Thyroid gland (tissue), 4 donors: Measurements from ENCODE around the gene C2orf49. TPM values are rescaled to one million over a fixed set of nuclear protein-coding genes. Genes with fewer than 3 reads are reported as not detected.
"Not testable (repeated sequence)": the region's sequence is repeated elsewhere in the genome, so short reads cannot be mapped to it uniquely, and the experiment has no call there.

Experiments used
- DNase-seq, 2 donors: peaks; one replicate each; pipeline ENCODE4 v3.0.0-alpha.2; 2019
- H3K27ac ChIP-seq, 3 donors: fragments of 200-600 bp; sonication (generic); 1 replicate in 2 of 3; 2 replicates in 1 of 3; pipeline ENCODE4 v1.5.1; 2016 to 2019; ENCODE audit warnings: mild to moderate bottlenecking in 1 of 3, moderate library complexity in 1 of 3
- H3K27me3 ChIP-seq: fragments of 200-600 bp; sonication (generic); one replicate; pipeline ENCODE4 v1.5.1; 2019
- H3K36me3 ChIP-seq, 2 donors: fragments of 200-600 bp; sonication (generic); one replicate each; pipeline ENCODE4 v1.5.1; 2016 to 2019
- H3K4me1 ChIP-seq, 2 donors: fragments of 200-600 bp; sonication (generic); one replicate each; pipeline ENCODE4 v1.5.1; 2017 to 2019
- H3K4me3 ChIP-seq, 3 donors: fragments of 200-600 bp; sonication (generic); replicated peaks in 1 of 3; 1 replicate in 2 of 3; 2 replicates in 1 of 3; pipeline ENCODE4 v1.5.1; 2016; ENCODE audit warnings: mild to moderate bottlenecking in 1 of 3
- H3K9me3 ChIP-seq: fragments of 200-600 bp; sonication (generic); one replicate; pipeline ENCODE4 v1.5.1; 2017
- POLR2A ChIP-seq, 2 donors: fragments of 450-650 bp; IDR thresholded peaks; one replicate each; pipeline ENCODE4 v1.6.1; 2017; ENCODE audit warnings: antibody characterized with exemption in 2 of 2, mild to moderate bottlenecking in 2 of 2, moderate library complexity in 1 of 2
- WGBS, 2 donors: methylation state at CpG; one replicate each; pipeline ENCODE4 v1.1.5; 2017; 5-methylcytosine and 5-hydroxymethylcytosine counted together
- intact Hi-C: fragments of 100-400 bp; cut with DNase I; formaldehyde crosslinking; loops from one replicate; pipeline ENCODE4 v1.15.1; 2023
- total RNA-seq, 4 donors: library from RNA; depleted of rRNA; stranded (reverse); fragments of >200 nt; gene quantifications; one replicate each; pipeline ENCODE4 v1.2.3, GENCODE V29; 2016
- TF ChIP-seq, protein P1 (sequence below), 6 experiments: fragments of 200-600 bp in 3 of 6; fragments of 450-650 bp in 3 of 6; sonication (generic) in 3 of 6; IDR thresholded peaks; one replicate each; pipeline ENCODE4 v1.5.1; 2016 to 2019; ENCODE audit warnings: antibody characterized with exemption in 6 of 6, mild to moderate bottlenecking in 2 of 6, inconsistent platforms in 1 of 6, moderate library complexity in 1 of 6

Gene C2orf49
- total RNA-seq, 4 donors from 2014 or later, result 16.6 to 41.1 (median 22.1) TPM

DNA sequence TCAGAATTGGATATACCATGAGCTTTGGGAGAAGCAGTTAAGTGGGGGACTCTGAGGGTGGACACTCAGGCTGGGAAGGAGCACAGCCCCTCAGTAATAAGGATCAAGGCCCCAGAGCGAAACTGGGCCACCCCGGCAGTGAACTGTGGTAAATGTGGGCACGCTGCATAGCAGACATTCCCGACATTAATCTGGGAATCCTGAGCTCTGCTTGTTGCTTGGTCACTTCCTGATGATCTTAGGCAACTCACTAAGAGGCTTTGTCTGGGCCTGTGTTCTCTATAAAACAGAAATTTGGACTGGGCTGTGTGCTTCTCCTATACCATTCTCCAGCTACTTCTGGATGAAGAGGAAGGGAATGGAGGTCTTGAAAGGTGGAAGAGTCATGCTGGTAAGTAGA lies 12.6 kb upstream of the C2orf49 start:
- no peaks in the 10 kb centered on the region for H3K27me3 ChIP-seq
- TF ChIP-seq, protein P1, sequence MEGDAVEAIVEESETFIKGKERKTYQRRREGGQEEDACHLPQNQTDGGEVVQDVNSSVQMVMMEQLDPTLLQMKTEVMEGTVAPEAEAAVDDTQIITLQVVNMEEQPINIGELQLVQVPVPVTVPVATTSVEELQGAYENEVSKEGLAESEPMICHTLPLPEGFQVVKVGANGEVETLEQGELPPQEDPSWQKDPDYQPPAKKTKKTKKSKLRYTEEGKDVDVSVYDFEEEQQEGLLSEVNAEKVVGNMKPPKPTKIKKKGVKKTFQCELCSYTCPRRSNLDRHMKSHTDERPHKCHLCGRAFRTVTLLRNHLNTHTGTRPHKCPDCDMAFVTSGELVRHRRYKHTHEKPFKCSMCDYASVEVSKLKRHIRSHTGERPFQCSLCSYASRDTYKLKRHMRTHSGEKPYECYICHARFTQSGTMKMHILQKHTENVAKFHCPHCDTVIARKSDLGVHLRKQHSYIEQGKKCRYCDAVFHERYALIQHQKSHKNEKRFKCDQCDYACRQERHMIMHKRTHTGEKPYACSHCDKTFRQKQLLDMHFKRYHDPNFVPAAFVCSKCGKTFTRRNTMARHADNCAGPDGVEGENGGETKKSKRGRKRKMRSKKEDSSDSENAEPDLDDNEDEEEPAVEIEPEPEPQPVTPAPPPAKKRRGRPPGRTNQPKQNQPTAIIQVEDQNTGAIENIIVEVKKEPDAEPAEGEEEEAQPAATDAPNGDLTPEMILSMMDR (IDR thresholded peaks at IDR 0.05), result no peak
- no peak for TF ChIP-seq POLR2A (IDR thresholded peaks at IDR 0.05)
- H3K4me1 ChIP-seq, result peaks cover 14 to 28% of the 10 kb centered on the region in 2 donors
- peak overlapping the region in 1 of 3 donors; percentile 6 for H3K27ac ChIP-seq
- H3K4me3 ChIP-seq, result no peak overlapping the region
- intact Hi-C loops, result no loop called here
- no peaks in the 10 kb centered on the region for H3K9me3 ChIP-seq
- 86 to 88% methylated on average over 4 of the region's 4 CpGs for WGBS, 2 donors
- no peaks in the 10 kb centered on the region for H3K36me3 ChIP-seq
- DNase-seq, result no peak

- DNase-seq, result no peak
- intact Hi-C loops, result no loop called here
- no peaks in the 10 kb centered on the region for H3K36me3 ChIP-seq
- H3K9me3 ChIP-seq, result no peaks in the 10 kb centered on the region
- peak overlapping the region in 1 of 3 donors; percentile 6 for H3K27ac ChIP-seq
- peaks cover 19 to 22% of the 10 kb centered on the region in 2 donors for H3K4me1 ChIP-seq
- 73 to 79% methylated on average over 3 of the region's 3 CpGs for WGBS, 2 donors
- TF ChIP-seq, protein P1 (IDR thresholded peaks at IDR 0.05), result no peak
- no peak for TF ChIP-seq POLR2A (IDR thresholded peaks at IDR 0.05)
- H3K4me3 ChIP-seq, result no peak overlapping the region
- H3K27me3 ChIP-seq, result no peaks in the 10 kb centered on the region
These were observed 11.9 kb upstream of the C2orf49 start for GRCh38 chr2:105325389-105325963.

DNA sequence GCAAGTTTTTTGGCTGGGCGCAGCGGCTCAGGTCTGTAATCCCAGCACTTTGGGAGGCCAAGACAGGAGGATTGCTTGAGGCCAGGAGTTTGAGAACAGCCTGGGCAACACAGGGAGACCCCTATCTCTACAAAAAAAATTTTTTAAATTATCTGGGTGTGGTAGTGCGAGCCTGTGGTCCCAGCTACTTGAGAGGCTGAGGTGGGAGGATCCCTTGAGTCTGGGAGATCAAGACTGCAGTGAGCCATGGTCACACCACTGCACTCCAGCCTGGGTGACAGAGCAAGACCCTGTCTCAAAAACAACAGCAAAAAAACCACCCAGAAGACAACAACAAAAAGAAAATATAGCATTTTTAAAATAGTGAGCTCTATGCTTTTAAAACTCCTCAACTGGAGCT lies 10.1 kb upstream of the C2orf49 start:
- H3K36me3 ChIP-seq, H3K4me3 ChIP-seq, H3K9me3 ChIP-seq, intact Hi-C loops, H3K27me3 ChIP-seq, DNase-seq: not testable (repeated sequence)
- Histone ChIP-seq H3K4me1 (peaks cover 15 to 19% of the 10 kb centered on the region in 2 donors), H3K27ac (peak overlapping the region in 1 of 3 donors; percentile 26)
- WGBS, 2 donors, result 92 to 93% methylated on average over 3 of the region's 3 CpGs

GRCh38 chr2:105327690-105328089 lies 9.7 kb upstream of the C2orf49 start:
- no peaks in the 10 kb centered on the region for H3K9me3 ChIP-seq
- intact Hi-C loops, result no loop called here
- TF ChIP-seq, protein P1 (IDR thresholded peaks at IDR 0.05), result no peak
- TF ChIP-seq POLR2A (IDR thresholded peaks at IDR 0.05), result no peak
- peak overlapping the region; percentile 71 to 79 (median 76) for H3K27ac ChIP-seq
- no peak overlapping the region for H3K4me3 ChIP-seq
- H3K27me3 ChIP-seq, result no peaks in the 10 kb centered on the region
- H3K4me1 ChIP-seq, result peaks cover 15 to 19% of the 10 kb centered on the region in 2 donors
- WGBS, 2 donors, result 91 to 100% methylated on average over 2 of the region's 2 CpGs
- H3K36me3 ChIP-seq, result no peaks in the 10 kb centered on the region
- DNase-seq, result no peak

DNA sequence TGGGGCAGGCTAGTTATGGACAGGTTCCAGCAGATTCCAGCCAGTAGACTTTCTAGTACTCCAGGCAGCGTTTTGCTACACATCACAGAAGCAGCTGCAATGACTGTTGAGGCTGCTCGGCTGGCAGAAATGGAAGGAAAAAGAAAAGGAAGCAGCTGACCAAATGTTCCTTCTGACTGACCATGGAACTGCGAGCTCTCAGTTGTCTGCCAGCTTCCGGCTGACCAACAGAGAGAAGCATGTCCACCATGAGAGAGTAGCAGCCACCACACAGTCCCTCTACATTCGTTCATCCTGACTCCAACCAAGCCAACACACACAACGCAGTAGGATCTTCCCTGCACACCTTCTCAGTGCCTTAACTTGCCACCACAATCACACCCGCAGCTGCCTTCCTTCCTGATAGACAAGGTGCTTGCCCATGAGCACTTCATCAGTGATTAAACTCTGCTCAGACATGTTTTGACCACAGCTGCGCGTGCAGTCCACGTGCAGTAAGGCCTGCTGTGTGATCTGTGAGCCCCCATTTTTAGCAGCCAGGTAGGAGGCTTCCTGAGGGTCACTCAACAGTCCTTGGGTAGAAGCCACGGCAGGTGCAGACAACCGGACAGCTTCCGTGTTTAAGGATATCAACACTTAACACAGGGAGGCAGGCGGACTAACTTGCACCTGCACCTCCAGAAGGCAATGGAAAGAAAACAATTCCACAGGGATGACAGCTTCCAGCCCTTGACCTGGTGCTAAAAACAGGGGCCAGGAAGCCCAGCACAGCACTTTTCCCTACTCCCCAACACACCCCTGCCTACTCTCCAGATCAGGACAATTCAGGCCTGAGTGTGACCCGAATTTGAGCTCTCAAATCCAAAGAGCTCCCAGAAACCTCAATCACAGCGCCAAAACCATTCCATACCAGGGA lies 8.8 kb upstream of the C2orf49 start:
- Histone ChIP-seq H3K36me3 (no peaks in the 10 kb centered on the region), H3K27me3 (no peaks in the 10 kb centered on the region), H3K9me3 (no peaks in the 10 kb centered on the region), H3K4me1 (peaks cover 15 to 19% of the 10 kb centered on the region in 2 donors), H3K27ac (peak overlapping the region; percentile 71 to 79 (median 76)), H3K4me3 (peak overlapping the region; percentile 3 to 52 (median 45))
- WGBS, 2 donors, result 26 to 32% methylated on average over 15 to 16 of the region's 16 CpGs
- intact Hi-C loops, result no loop called here
- DNase-seq, result peak; percentile 68 to 74
- TF ChIP-seq POLR2A (IDR thresholded peaks at IDR 0.05), result peak in 1 of 2 donors; percentile 48
- TF ChIP-seq, protein P1 (IDR thresholded peaks at IDR 0.05), result no peak
